Stimulated activated CD4-positive, alpha-beta T cell treated with anti-CD3 and anti-CD28 coated beads, Interleukin-2, amount 100 ng/mL, for 48 hours (primary cell): ENCODE results near the gene ICA1.

Experiments
- DNase-seq, 2 donors: peaks; one replicate each; pipeline ENCODE4 v3.0.0-alpha.2; 2020

Gene ICA1

GRCh38 chr7:8155836-8156235 lies 106.1 kb downstream of the ICA1 start:
- no peak for DNase-seq

- DNase-seq: no peak
Measured at GRCh38 chr7:8154272-8154671, 107.7 kb downstream of the ICA1 start.

DNA sequence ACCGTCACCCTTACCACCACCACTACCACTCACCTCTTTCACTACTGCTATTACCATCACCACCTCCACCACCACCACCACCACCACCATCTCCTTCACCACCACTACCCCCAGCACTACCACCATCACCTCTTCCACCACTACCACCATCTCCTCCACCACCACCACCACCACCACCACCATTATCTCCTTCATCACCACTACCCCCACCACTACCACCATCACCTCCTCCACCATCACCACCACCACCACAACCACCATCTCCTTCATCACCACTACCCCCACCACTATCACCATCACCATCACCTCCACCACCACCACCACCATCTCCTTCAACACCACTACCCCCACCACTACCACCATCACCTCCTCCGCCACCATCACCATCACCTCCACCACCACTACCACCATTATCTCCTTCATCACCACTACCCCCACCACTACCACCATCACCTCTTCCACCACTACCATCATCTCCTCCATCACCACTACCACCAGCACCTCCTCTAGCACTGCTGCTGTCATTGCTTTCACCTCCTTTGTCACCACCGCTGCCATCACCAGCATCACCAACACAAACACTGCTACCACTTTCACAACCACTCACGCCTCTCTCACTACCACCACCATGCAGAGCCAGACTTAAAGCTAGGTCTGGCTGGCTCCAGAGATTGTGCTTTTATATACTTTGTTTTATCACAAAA lies 109.3 kb downstream of the ICA1 start:
- no peak for DNase-seq

DNA sequence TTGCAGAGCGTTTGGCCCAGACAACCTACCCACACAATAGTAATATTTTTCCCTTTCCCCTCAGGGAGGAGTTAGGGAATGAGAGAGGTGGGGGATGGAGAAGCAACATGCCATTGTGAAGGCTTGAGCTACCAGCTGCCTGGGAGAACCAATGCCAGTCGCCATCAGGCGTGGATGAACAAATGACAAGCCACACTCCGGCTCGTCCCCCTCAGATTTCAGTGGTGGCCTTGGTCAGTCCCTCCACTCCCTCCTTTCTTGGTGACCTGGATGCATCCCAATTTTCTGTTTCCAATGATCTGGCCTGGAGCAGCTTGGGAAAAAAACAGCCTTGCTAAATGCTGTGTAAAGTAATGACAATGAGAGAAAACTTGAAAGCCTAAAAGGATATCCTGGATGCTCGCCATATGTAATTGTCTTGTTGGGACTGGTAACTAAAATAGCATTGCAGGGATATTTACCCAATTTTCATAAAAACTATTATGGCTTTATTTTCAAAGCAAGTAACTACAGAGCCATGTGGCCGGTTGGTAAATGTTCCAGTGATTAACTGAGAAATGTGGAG lies 110.7 kb downstream of the ICA1 start:
- DNase-seq: no peak

DNA sequence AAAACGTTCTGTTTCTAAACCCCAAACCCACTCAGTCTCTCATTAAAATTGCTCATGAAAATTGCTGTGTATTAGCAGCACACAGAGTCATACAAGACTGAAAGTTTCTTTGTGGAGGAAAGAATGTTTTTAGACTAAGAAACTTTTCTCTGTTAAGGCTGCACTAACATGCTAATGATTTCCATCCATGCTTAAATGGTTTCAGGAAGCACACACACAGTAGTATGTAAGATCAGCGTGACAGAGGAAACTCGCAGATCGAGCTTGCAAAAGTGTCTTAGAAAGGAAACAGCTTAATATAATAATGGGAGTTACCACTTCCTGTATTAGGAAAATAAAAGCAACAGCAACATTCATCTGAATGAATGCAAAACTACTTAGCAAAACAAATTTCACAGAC lies 112.7 kb downstream of the ICA1 start:
- no peak for DNase-seq

DNA sequence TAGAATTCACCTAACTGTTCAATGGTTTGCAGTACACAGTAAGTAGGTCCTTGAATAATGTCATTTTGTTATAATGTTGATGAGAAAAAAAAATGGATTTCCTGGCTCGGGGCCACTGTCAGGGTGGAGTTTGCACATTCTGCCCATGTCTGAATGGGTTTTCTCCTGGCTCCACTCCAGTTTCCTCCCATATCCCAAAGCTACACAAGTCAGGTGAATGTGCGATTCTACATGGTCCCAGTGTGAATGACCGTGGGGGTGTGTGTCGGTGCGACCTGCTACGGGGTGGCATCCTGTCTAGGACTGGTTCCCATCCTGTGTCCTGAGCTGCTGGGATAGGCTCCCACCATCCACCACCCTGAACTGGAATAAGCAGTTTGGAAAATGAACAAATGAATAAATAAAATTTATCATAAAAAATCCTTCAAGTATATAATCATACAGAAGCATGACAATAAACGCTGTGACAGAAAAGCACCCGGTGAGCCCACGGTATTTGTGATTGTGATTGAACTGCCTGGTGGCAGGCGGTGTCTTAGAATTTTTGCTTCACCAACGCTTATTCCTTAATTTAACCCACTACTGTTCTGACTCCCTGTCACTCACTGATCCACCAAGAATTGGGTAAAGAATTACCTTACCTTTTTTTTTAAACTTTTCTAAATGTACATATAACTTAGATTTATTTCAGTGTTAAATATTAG lies 114.1 kb downstream of the ICA1 start:
- DNase-seq: no peak

- DNase-seq: no peak
Measured at GRCh38 chr7:8146788-8147413, 115.1 kb downstream of the ICA1 start.

DNA sequence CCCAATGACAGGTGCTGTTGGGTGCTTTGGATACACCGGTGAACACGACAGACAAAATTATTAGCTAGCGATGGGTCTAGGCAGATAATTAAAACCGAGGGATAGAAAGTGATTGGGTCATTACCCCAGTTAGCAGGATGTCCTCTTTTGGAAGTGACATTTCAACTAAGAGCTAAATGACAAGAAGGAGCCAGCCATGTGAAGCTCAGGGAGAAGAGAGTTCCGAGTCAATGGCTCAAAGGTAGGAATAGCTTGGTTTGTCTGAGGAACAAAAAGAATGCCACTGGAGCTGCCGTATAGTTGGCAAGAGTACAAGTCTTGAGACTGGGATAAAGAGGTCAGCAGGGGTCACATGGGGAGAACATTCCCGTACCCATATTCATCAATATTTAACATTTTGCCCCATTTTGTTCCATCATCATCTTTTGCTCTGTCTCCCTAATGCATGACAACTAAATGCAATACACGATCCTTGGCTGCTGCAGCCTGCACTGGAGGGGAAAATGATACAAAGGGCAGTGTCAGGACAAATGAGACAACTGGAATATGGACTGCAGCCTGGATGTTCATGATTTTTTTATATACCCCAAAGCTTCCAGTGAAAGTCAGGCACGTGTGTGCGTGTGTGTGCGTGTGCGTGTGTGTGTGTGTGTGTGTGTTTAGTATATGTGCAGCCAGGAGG lies 115.7 kb downstream of the ICA1 start:
- DNase-seq: no peak

DNA sequence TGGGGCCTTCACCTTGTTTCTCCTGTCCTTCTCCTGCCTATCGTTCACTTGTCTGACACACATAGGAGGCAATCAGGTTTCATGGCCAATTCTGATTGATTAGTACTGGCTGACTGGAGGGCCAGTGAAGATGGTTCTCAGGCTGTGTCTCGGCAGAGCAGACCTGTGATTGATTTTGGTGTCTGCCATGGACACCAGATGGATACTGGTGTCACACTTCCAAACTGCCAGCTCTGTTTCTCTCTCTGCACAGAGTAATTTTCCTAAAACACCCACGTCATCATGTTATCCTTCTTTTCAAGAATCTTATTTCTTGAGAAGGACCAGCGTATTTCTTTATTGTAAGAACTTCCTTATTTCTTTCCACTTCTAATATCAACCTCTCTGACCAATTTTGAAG lies 117.1 kb downstream of the ICA1 start:
- DNase-seq: no peak

- DNase-seq: no peak
Measured at GRCh38 chr7:8143151-8143874, 118.7 kb downstream of the ICA1 start.

DNA sequence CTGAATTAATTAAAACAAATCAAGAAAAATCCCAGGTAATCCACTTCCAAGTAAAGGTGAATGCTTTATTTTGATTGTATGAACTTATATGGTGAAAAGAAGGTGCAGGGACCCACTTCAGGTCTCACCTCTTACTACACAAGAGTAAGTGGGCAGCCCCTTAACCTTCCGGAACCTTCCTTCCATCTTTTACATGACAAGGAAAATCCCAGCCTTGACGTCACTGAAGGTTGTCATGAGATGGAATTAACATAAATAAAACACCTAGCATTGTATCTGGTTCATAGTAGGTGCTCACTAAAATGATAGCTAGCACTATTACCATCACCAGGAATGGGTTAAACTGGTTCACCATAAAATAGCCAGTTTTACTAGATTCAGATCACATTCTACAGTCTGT lies 119.5 kb downstream of the ICA1 start:
- DNase-seq: no peak

DNA sequence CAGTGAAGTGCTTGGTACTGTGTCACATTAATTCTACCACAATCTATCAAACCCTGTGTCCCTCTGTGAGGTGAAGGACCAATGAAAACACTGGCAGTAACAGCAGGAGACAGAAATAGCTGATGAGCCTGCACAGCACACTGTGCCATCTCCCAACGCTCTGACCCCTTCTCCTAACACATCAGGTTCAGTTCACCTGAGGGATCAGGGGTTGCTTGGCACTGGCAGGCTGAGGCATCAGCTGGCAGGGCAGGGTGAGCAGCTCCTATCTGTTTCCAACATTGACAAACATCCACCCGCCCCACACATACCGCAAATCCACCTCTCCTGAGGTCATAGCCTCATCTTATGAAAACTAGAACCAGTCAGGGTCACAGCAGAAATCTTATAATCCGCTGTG lies 120.9 kb downstream of the ICA1 start:
- DNase-seq: no peak

DNA sequence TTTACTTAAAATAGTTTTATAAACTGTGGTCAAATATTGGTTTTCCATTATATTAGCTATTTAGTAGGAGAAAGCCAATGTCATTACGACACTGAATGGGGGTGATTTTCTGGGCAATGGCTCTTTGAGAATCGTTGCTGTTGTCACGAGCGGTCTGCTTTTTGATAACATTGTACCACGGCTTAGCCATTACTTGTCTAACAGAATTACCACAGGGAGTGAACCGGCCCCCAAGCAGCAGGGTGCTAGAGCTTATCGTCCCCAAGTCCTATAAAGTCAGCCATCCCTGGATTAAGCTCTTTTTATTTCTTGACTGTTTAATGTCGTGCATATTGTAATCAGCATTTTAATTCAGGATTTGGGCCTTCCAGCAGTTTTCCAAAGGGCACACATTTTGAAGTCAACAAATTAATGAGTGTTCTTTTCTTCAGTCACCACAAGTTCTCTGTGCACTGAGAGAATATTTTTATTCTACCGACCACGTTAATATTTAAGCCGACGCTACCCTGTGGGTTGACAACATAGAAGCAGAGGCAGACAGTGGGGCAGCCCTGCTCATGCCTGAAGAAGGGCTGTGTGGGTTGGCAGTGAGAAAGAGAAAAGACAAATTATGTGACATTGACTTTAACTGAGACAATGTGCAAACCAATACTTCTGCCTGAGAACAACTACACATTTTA lies 125.8 kb downstream of the ICA1 start:
- no peak for DNase-seq

DNA sequence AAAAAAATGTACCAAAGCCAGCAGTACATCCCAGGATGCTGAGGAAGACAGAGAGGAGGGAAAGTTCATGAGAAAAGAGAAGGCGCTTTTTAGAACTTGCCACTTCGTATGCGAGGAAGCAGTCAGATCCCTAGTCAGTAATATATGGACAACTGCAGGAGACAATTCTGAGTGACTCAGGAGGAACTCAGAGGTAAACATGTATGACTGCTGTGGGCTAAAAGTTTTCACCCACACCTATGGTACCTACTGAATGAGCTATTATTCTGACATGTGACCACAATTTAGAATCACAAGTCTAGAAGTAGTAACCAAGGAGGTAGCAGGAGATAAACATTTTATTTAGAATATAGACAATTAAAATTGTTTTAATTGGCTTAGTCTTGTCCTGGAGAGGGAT lies 126.5 kb downstream of the ICA1 start:
- DNase-seq: no peak

- DNase-seq: no peak
Measured at GRCh38 chr7:8134089-8134733, 127.8 kb downstream of the ICA1 start.

- no peak for DNase-seq
Measured at GRCh38 chr7:8133188-8133848, 128.6 kb downstream of the ICA1 start.

GRCh38 chr7:8131694-8132605 lies 130.0 kb downstream of the ICA1 start:
- no peak for DNase-seq

GRCh38 chr7:8130663-8131062 lies 131.3 kb downstream of the ICA1 start:
- no peak for DNase-seq

GRCh38 chr7:8129318-8129659 lies 132.7 kb downstream of the ICA1 start:
- no peak for DNase-seq
